HG03342 (cell line): ENCODE data around the gene WDR37.
"Not testable (repeated sequence)": the region's sequence is repeated elsewhere in the genome, so short reads cannot be mapped to it uniquely, and the experiment has no call there.

Experiments used
- ATAC-seq: cut with Tn5 transposase; IDR thresholded peaks from one replicate; pipeline ENCODE4 v1.9.1; 2021; ENCODE audit warnings: mild to moderate bottlenecking, moderate library complexity; ENCODE audit not compliant: unreplicated experiment

WDR37 gene

GRCh38 chr10:1101946-1102345 lies 45.8 kb downstream of the WDR37 start:
- ATAC-seq, result no peak

- no peak for ATAC-seq
Observed at GRCh38 chr10:1102416-1102815, 46.2 kb downstream of the WDR37 start.

GRCh38 chr10:1102831-1103230 lies 46.6 kb downstream of the WDR37 start:
- no peak for ATAC-seq

GRCh38 chr10:1103551-1103950 lies 47.4 kb downstream of the WDR37 start:
- ATAC-seq, result no peak

- no peak for ATAC-seq
Observed at GRCh38 chr10:1104971-1105370, 48.8 kb downstream of the WDR37 start.

GRCh38 chr10:1107004-1107403 lies 50.8 kb downstream of the WDR37 start:
- ATAC-seq, result no peak

- no peak for ATAC-seq
Observed at GRCh38 chr10:1107679-1108078, 51.5 kb downstream of the WDR37 start.

- peak; percentile 82 for ATAC-seq
Observed at GRCh38 chr10:1109795-1110673, 53.8 kb downstream of the WDR37 start.

- ATAC-seq, result no peak
Observed at GRCh38 chr10:1110674-1111119, 54.5 kb downstream of the WDR37 start.

- no peak for ATAC-seq
Observed at GRCh38 chr10:1114315-1114714, 58.1 kb downstream of the WDR37 start.

GRCh38 chr10:1114719-1115606 lies 58.8 kb downstream of the WDR37 start:
- no peak for ATAC-seq

- no peak for ATAC-seq
Observed at GRCh38 chr10:1115607-1115955, 59.4 kb downstream of the WDR37 start.

GRCh38 chr10:1116051-1116450 lies 59.9 kb downstream of the WDR37 start:
- no peak for ATAC-seq

- no peak for ATAC-seq
Observed at GRCh38 chr10:1116696-1117280, 60.6 kb downstream of the WDR37 start.

GRCh38 chr10:1117651-1118050 lies 61.5 kb downstream of the WDR37 start:
- ATAC-seq, result no peak

GRCh38 chr10:1118318-1118717 lies 62.1 kb downstream of the WDR37 start:
- ATAC-seq, result not testable (repeated sequence)

GRCh38 chr10:1119027-1119426 lies 62.8 kb downstream of the WDR37 start:
- no peak for ATAC-seq

GRCh38 chr10:1119501-1119900 lies 63.3 kb downstream of the WDR37 start:
- no peak for ATAC-seq

- ATAC-seq, result no peak
Observed at GRCh38 chr10:1120306-1120705, 64.1 kb downstream of the WDR37 start.

GRCh38 chr10:1120801-1121211 lies 64.6 kb downstream of the WDR37 start:
- ATAC-seq, result no peak

GRCh38 chr10:1121271-1121970 lies 65.2 kb downstream of the WDR37 start:
- ATAC-seq, result no peak
